Measurements from ENCODE around the gene CCDC6.

CCDC6 gene

GRCh38 chr10:59864141-59864962 lies 42.0 kb downstream of the CCDC6 start:
- no peak for DNase-seq (ENCODE audit: low spot score)
- Histone ChIP-seq H3K4me3 (ENCODE audit: low read length in 2 of 2) (no peak overlapping the region), H3K79me1 (ENCODE audit: low read depth, low read length) (peaks cover 2% of the 10 kb centered on the region), H2BK5ac (ENCODE audit: low read length) (no peak overlapping the region), H2AFZ (ENCODE audit: low read length) (no peak overlapping the region), H2AK5ac (ENCODE audit: low read depth, low read length) (no peak overlapping the region), H3K4me1 (ENCODE audit: control insufficient read depth in 2 of 2, insufficient read depth in 1 of 2, low read depth in 1 of 2, low read length in 2 of 2) (no peaks in the 10 kb centered on the region), H3K4me2 (ENCODE audit: insufficient read depth, low read length, poor library complexity, severe bottlenecking) (no peak overlapping the region), H2BK12ac (ENCODE audit: low read length) (no peak overlapping the region), H3K4ac (ENCODE audit: low read length) (no peak overlapping the region), H3K9me3 (replicated peaks in 1 of 2; ENCODE audit: control insufficient read depth in 2 of 2, insufficient read depth in 1 of 2, low read depth in 1 of 2, low read length in 2 of 2) (peaks cover 4 to 25% of the 10 kb centered on the region in 2 donors), H3K36me3 (replicated peaks in 1 of 2; ENCODE audit: control insufficient read depth in 2 of 2, insufficient read depth in 2 of 2, low read length in 2 of 2) (no peaks in the 10 kb centered on the region), H2BK15ac (ENCODE audit: low read length) (no peak overlapping the region), H3K27ac (replicated peaks; ENCODE audit: low read length) (no peak overlapping the region), H3K23ac (ENCODE audit: low read depth, low read length, poor library complexity) (no peak overlapping the region), H4K91ac (ENCODE audit: low read depth, low read length, poor library complexity) (no peak overlapping the region), H3K18ac (ENCODE audit: low read length) (no peak overlapping the region), H2BK120ac (ENCODE audit: low read depth, low read length) (no peak overlapping the region), H3K9ac (ENCODE audit: low read depth, low read length, poor library complexity) (no peak overlapping the region), H4K8ac (ENCODE audit: low read depth, low read length) (no peak overlapping the region), H3K27me3 (ENCODE audit: control insufficient read depth in 3 of 3, insufficient read depth in 3 of 3, low read depth in 1 of 3, low read length in 3 of 3) (no peaks in the 10 kb centered on the region), H3K14ac (ENCODE audit: low read length) (no peak overlapping the region)
- 100% methylated on average over 2 of the region's 5 CpGs; no CpG with 5 or more reads in 1 of the 2 donors for WGBS, 2 donors (ENCODE audit: extremely low coverage in 2 of 2, insufficient read length in 2 of 2, insufficient replicate concordance in 1 of 2)

GRCh38 chr10:59859570-59859969 lies 46.8 kb downstream of the CCDC6 start:
- no peak overlapping the region for H3K23ac ChIP-seq (ENCODE audit: low read depth, low read length, poor library complexity)
- H2AK5ac ChIP-seq (ENCODE audit: low read depth, low read length) = no peak overlapping the region
- H4K8ac ChIP-seq (ENCODE audit: low read depth, low read length) = no peak overlapping the region
- H2BK12ac ChIP-seq (ENCODE audit: low read length) = no peak overlapping the region
- no peak overlapping the region for H2BK15ac ChIP-seq (ENCODE audit: low read length)
- H3K9me3 ChIP-seq (replicated peaks in 1 of 2; ENCODE audit: control insufficient read depth in 2 of 2, insufficient read depth in 1 of 2, low read depth in 1 of 2, low read length in 2 of 2) = peaks cover 4 to 33% of the 10 kb centered on the region in 2 donors
- H3K18ac ChIP-seq (ENCODE audit: low read length) = no peak overlapping the region
- no CpG with 5 or more reads among the region's 6 CpGs for WGBS, 2 donors (ENCODE audit: extremely low coverage in 2 of 2, insufficient read length in 2 of 2, insufficient replicate concordance in 1 of 2)
- no peak overlapping the region for H4K91ac ChIP-seq (ENCODE audit: low read depth, low read length, poor library complexity)
- no peak overlapping the region for H3K14ac ChIP-seq (ENCODE audit: low read length)
- no peaks in the 10 kb centered on the region for H3K36me3 ChIP-seq (replicated peaks in 1 of 2; ENCODE audit: control insufficient read depth in 2 of 2, insufficient read depth in 2 of 2, low read length in 2 of 2)
- H3K79me1 ChIP-seq (ENCODE audit: low read depth, low read length) = peaks cover 2% of the 10 kb centered on the region
- H3K4me1 ChIP-seq (ENCODE audit: control insufficient read depth in 2 of 2, insufficient read depth in 1 of 2, low read depth in 1 of 2, low read length in 2 of 2) = peaks cover 0 to 3% of the 10 kb centered on the region in 2 donors
- H3K4ac ChIP-seq (ENCODE audit: low read length) = no peak overlapping the region
- H3K27me3 ChIP-seq (ENCODE audit: control insufficient read depth in 3 of 3, insufficient read depth in 3 of 3, low read depth in 1 of 3, low read length in 3 of 3) = no peaks in the 10 kb centered on the region
- H2BK5ac ChIP-seq (ENCODE audit: low read length) = no peak overlapping the region
- no peak overlapping the region for H3K27ac ChIP-seq (replicated peaks; ENCODE audit: low read length)
- no peak for DNase-seq (ENCODE audit: low spot score)
- no peak overlapping the region for H3K4me3 ChIP-seq (ENCODE audit: low read length in 2 of 2)
- no peak overlapping the region for H2BK120ac ChIP-seq (ENCODE audit: low read depth, low read length)
- no peak overlapping the region for H3K4me2 ChIP-seq (ENCODE audit: insufficient read depth, low read length, poor library complexity, severe bottlenecking)
- no peak overlapping the region for H3K9ac ChIP-seq (ENCODE audit: low read depth, low read length, poor library complexity)
- H2AFZ ChIP-seq (ENCODE audit: low read length) = no peak overlapping the region

DNA sequence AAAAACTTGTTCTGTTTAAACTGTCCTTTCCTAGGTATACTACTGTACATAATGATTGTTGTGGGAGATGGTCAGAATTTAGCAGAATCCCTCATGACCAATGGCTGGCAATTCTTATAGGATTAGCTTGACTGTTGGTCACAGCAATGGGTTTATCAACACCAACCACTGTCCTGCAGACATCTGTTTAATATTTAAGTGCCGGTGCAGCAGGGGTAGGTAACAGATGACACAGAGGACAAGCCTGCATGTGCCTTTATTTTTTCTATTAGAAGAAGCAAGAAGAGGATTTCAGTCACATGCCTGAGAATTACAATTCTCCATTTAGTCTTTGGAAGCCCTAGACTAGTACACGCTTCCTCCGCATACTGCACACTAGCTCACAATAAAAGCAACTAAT lies 48.4 kb downstream of the CCDC6 start:
- no peak overlapping the region for H2BK15ac ChIP-seq (ENCODE audit: low read length)
- no peak overlapping the region for H2BK120ac ChIP-seq (ENCODE audit: low read depth, low read length)
- no peak overlapping the region for H3K18ac ChIP-seq (ENCODE audit: low read length)
- H3K4ac ChIP-seq (ENCODE audit: low read length) = no peak overlapping the region
- no peak overlapping the region for H2AFZ ChIP-seq (ENCODE audit: low read length)
- H3K4me1 ChIP-seq (ENCODE audit: control insufficient read depth in 2 of 2, insufficient read depth in 1 of 2, low read depth in 1 of 2, low read length in 2 of 2) = peaks cover 0 to 3% of the 10 kb centered on the region in 2 donors
- H3K23ac ChIP-seq (ENCODE audit: low read depth, low read length, poor library complexity) = no peak overlapping the region
- no peak overlapping the region for H2AK5ac ChIP-seq (ENCODE audit: low read depth, low read length)
- H3K27ac ChIP-seq (replicated peaks; ENCODE audit: low read length) = no peak overlapping the region
- DNase-seq (ENCODE audit: low spot score) = no peak
- H3K4me3 ChIP-seq (ENCODE audit: low read length in 2 of 2) = no peak overlapping the region
- H3K36me3 ChIP-seq (replicated peaks in 1 of 2; ENCODE audit: control insufficient read depth in 2 of 2, insufficient read depth in 2 of 2, low read length in 2 of 2) = no peaks in the 10 kb centered on the region
- H3K27me3 ChIP-seq (ENCODE audit: control insufficient read depth in 3 of 3, insufficient read depth in 3 of 3, low read depth in 1 of 3, low read length in 3 of 3) = no peaks in the 10 kb centered on the region
- peaks cover 2% of the 10 kb centered on the region for H3K79me1 ChIP-seq (ENCODE audit: low read depth, low read length)
- WGBS, 2 donors (ENCODE audit: extremely low coverage in 2 of 2, insufficient read length in 2 of 2, insufficient replicate concordance in 1 of 2) = no CpG with 5 or more reads among the region's 3 CpGs
- no peak overlapping the region for H4K8ac ChIP-seq (ENCODE audit: low read depth, low read length)
- H4K91ac ChIP-seq (ENCODE audit: low read depth, low read length, poor library complexity) = no peak overlapping the region
- no peak overlapping the region for H3K14ac ChIP-seq (ENCODE audit: low read length)
- H3K4me2 ChIP-seq (ENCODE audit: insufficient read depth, low read length, poor library complexity, severe bottlenecking) = no peak overlapping the region
- H3K9ac ChIP-seq (ENCODE audit: low read depth, low read length, poor library complexity) = no peak overlapping the region
- no peak overlapping the region for H2BK5ac ChIP-seq (ENCODE audit: low read length)
- H3K9me3 ChIP-seq (replicated peaks in 1 of 2; ENCODE audit: control insufficient read depth in 2 of 2, insufficient read depth in 1 of 2, low read depth in 1 of 2, low read length in 2 of 2) = peaks cover 4 to 39% of the 10 kb centered on the region in 2 donors
- no peak overlapping the region for H2BK12ac ChIP-seq (ENCODE audit: low read length)

DNA sequence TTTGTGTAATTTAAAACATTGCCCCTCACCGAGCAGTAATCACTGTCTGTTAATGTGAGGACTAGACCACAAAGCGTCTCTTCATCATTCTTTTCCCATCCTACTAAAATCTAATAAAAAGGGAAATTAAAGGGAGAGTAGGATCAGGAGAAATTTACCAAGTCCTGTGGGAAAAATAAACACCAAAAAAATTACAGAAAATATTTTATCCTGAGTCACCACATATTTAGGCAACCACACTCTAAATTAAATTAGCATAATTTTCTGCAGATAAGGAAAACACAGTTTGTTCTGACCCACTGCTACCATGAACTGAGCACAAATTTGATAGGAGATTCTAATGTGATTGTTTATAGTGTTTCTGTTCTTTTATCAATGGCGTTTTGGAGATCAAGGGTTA lies 49.3 kb downstream of the CCDC6 start:
- no peaks in the 10 kb centered on the region for H3K27me3 ChIP-seq (ENCODE audit: control insufficient read depth in 3 of 3, insufficient read depth in 3 of 3, low read depth in 1 of 3, low read length in 3 of 3)
- peaks cover under 1% of the 10 kb centered on the region for H3K79me1 ChIP-seq (ENCODE audit: low read depth, low read length)
- no peak overlapping the region for H3K18ac ChIP-seq (ENCODE audit: low read length)
- H4K8ac ChIP-seq (ENCODE audit: low read depth, low read length) = no peak overlapping the region
- no peak overlapping the region for H3K9ac ChIP-seq (ENCODE audit: low read depth, low read length, poor library complexity)
- peaks cover 4 to 38% of the 10 kb centered on the region in 2 donors for H3K9me3 ChIP-seq (replicated peaks in 1 of 2; ENCODE audit: control insufficient read depth in 2 of 2, insufficient read depth in 1 of 2, low read depth in 1 of 2, low read length in 2 of 2)
- H2AFZ ChIP-seq (ENCODE audit: low read length) = no peak overlapping the region
- H3K23ac ChIP-seq (ENCODE audit: low read depth, low read length, poor library complexity) = no peak overlapping the region
- no peak overlapping the region for H3K4me2 ChIP-seq (ENCODE audit: insufficient read depth, low read length, poor library complexity, severe bottlenecking)
- H2BK120ac ChIP-seq (ENCODE audit: low read depth, low read length) = no peak overlapping the region
- no peak overlapping the region for H3K14ac ChIP-seq (ENCODE audit: low read length)
- peaks cover 0 to 3% of the 10 kb centered on the region in 2 donors for H3K4me1 ChIP-seq (ENCODE audit: control insufficient read depth in 2 of 2, insufficient read depth in 1 of 2, low read depth in 1 of 2, low read length in 2 of 2)
- no peak overlapping the region for H2BK5ac ChIP-seq (ENCODE audit: low read length)
- no peak overlapping the region for H3K27ac ChIP-seq (replicated peaks; ENCODE audit: low read length)
- no peak overlapping the region for H4K91ac ChIP-seq (ENCODE audit: low read depth, low read length, poor library complexity)
- no peak overlapping the region for H2BK15ac ChIP-seq (ENCODE audit: low read length)
- no peak overlapping the region for H2AK5ac ChIP-seq (ENCODE audit: low read depth, low read length)
- no peak overlapping the region for H3K4ac ChIP-seq (ENCODE audit: low read length)
- no peak for DNase-seq (ENCODE audit: low spot score)
- H2BK12ac ChIP-seq (ENCODE audit: low read length) = no peak overlapping the region
- peaks cover 0 to 6% of the 10 kb centered on the region in 2 donors for H3K36me3 ChIP-seq (replicated peaks in 1 of 2; ENCODE audit: control insufficient read depth in 2 of 2, insufficient read depth in 2 of 2, low read length in 2 of 2)
- H3K4me3 ChIP-seq (ENCODE audit: low read length in 2 of 2) = no peak overlapping the region
- WGBS, 2 donors (ENCODE audit: extremely low coverage in 2 of 2, insufficient read length in 2 of 2, insufficient replicate concordance in 1 of 2) = no CpG with 5 or more reads among the region's 3 CpGs
